Measurements from ENCODE around the gene SLC25A29.
"Not testable (repeated sequence)": the region's sequence is repeated elsewhere in the genome, so short reads cannot be mapped to it uniquely, and the experiment has no call there.

SLC25A29 gene

DNA sequence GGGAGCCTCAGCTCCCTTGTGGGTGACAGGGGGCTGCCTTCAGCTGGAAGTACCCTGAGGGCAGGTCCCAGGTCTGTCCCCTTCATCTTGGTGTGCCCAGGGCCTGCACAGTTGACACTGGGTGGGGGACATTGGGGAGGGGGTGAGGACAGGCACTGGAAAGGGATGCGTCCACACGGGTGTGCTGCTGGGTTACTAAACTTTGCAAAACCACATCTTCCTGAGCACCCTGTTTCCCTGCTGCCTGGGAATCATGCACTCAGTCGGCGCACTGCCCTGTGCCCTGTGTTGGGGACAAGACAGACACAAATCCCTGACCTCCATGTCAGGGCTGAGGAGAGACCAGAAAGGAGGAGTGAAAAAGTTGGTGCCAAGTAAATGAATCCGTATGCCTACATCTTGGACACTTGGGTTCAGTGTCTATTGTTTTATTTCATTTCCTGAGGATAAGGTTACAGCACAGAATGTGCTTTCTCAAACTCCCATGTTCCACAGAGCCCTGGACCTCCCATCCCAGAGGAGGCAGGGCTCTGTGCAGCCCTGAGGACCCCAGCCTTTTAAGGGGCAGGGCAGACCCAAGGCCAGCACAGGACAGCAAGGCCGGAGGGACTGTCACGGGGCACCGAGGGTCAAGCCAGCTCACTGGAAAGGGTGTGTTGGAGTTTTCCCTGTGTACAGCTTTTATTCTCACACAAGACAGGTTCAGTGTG lies 2.9 kb upstream of the SLC25A29 start:
- DNase-seq, result no peak

DNA sequence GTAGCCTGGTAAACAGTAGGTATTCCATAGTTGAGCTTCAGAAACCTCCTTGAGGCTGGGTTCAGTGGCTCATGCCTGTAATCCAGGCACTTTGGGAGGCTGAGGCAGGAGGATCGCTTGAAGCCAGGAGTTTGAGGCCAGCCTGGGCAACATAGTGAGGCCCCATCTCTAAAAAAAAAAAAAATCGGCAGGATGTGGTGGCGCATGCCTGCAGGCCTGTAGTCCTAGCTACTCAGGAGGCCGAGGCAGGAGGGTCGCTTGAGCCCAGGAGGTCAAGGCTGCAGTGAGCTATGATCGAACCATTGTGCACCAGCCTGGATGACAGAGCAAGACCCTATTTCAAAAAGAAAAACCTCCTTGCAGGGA lies 2.2 kb upstream of the SLC25A29 start:
- DNase-seq, result not testable (repeated sequence)

DNA sequence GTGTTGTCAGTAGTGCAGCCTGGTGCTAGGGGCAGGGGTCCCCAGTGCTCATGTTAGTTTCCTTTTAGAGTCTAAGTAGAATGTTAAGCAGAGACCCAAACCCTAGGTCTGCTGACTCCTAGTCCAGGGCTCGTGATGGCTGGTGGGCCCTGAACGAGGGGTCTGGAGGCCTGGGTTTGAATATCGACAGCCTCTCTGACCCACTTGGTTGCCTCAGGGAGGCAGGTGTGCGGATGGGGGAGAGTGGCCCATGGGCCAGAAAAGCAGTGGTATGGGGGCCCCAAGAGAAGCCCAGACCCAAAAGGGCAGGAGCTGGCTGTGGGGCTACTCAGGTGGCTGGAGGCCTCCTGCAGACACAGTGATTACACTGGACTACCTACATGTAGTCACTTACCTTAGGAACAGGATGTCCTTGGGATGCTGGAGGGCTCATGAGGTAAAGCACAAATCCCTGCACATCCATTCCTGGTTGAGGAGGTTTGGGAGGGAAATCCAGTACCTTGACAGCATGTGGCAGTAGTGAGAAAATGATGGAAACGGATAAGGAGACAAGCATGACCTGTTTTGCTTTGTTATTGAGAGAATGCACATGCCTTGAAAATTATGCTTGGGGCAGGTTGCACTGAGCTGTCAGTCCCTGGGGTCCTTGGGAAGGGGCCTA lies 1.7 kb upstream of the SLC25A29 start:
- DNase-seq, result no peak

DNA sequence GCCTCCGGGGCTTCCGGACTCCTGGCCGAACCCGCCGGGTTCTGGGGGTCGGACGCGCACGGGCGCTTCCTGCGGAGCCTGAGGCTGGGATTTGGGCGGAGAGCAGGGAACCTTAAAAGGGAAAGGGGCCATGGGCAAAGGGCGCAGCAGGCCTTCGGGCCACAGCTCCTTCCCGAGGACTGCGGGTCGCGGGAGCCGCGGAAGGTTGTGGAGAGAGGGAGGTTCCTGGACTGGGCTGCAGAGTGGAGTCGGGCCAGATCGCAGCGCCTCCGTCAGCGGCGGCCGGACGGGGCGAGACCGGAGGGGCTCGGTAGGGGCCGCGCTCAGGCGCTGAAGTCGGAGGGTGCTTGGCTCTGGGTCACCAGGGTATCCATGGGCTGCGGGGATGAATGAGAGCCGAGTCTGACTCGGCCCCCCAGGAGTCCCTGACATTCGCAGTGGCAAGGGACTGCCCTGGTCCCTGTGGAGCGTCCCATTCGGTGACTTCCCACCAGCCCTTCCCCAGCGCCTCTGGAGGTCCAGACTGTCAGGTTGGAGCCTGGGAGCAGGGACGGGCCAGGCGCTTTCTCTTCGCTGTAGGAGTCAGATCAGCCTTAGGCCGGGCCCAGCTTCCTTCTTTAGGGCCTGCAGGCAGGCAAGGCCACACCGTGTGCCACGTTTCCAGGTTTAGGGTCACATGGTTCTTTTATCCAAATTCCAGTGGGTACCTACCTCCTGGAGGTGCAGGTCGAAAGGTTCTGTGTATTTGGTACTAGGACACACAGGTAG lies 938 bp upstream of the SLC25A29 start:
- peak; percentile 22 for DNase-seq

DNA sequence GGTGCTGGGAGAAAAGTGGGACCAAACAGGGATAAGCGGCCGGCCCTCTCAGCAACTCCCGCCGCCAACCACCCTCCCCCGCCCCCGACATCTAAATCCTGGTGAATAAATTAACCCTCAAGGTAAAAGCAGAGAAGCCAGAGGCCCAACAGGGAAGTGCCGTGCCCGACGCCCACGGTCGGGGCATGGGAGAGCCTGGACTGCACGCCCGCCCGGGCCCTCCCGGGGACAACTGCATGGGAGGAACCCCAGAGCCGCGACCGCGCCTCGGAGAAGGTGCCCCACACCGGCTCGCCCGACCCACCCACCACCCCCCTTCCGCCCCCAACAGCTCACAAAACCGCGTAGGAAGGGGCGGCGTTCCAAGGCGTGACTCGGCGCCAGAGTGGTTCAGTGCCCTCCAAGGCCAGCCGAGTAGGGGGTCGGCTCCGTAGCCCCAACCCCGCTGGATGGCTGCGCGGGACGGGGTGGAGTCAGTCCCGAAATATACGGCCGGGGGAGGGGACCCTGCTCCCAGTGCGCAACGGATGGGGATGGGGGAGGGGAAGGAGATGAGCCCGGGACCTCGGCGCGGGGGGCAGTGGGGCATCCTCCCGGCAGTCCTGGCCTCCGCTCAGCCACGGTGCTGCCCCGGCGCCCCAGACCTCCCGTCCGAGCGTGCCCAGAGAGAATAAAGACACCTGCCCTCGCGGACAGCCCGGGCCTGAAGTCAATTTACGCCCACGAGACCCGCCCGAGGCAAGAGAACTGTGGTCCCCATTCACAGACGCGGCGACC lies 732 bp downstream of the SLC25A29 start:
- DNase-seq, result peak; percentile 27

DNA sequence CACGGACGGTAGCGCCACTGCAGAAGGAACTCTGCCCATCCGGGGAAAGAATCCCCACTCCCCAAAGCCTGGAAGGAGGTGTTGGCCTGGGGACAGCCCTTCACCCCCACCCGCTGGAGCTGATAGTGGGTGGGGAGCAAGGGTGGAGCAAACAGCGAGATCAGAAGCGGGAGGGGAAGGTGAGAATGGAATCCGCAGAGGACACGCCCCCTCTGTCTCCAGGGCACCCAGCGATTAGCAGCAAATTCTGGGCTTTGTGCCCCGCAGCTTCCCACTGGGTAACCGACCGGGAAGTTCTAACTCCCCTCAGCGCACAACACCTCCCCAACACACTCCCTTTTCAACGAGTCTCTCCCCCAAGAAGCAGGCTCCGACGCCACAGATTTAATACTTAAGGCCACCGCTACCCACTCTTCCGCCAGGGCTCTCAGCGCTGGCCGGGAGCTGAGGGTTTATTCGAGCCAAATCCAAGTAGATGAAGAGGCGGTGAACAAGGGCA lies 1.4 kb downstream of the SLC25A29 start:
- DNase-seq, result peak; percentile 81

DNA sequence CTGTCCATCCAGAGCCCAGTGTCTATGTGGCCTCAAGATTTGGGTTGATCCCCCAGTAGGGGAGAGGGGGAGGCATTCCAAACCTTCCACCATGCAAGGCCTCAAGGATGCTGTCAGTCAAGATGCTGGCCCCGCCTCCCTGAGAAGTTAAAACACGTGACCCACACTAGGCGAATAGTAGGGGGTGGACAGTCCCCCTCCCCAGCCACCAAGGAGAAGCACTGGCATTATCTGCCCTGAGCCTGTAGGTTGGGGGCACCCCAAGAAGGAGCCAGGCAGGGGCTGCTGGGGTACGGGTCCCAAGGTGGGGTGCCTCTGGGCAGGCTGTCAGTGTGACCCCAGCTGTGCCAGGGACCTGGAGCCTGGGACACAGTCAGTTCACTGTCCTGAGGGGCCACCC lies 2.3 kb downstream of the SLC25A29 start:
- no peak for DNase-seq

DNA sequence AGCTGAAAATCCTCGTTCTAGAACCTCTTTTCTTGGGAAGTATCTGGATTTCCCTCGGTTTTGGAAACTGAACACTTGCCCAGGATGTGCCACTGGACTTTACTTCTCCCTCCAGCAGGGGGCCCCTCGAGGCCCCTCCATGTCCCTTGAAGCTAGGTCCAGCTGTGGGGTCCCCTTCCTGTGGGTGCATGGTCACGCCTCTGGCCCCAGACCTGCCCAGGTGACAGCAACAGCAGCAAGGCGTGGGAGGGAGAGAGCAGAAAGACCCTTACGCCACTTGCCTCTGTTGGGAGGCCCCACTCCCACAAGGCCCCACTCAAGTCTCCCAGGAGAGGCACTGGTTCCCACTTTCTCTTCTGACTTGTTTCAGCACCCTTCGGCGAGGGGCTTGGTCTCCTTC lies 3.1 kb downstream of the SLC25A29 start:
- DNase-seq, result no peak

DNA sequence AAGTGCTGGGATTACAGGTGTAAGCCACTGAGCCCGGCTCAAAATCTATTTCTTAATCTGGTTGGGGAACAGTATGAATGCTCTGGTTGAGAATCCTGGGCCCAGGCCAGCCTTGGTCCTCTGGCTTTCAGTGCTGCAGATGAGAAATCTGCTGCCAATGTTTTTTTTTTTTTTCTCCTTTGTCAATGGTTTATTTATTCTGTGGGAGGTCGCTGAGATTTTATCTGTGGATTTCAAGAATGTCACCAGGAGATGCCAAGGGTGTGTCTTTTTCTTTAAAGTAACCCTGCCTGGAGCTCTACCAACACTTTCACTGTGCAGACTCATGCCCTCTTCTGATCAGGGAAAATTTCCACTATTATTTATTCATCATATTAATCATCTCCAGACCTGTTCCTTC lies 3.6 kb downstream of the SLC25A29 start:
- DNase-seq, result no peak

DNA sequence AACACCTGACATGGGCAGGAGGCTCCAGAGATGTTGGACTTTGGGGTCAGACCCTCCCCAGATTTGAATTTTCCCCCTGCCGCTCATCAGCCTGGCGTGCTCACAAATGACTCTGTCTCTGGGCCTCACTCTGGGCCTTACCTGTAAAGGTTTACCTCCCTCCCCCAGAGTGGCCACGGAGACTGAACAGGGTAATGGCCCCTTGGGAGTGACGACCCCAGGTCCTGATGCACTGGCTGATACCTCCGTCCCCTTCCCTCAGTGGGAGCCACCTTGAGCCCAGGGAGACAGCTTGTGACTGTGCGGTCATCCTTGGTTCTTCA lies 7.0 kb downstream of the SLC25A29 start:
- no peak for DNase-seq

DNA sequence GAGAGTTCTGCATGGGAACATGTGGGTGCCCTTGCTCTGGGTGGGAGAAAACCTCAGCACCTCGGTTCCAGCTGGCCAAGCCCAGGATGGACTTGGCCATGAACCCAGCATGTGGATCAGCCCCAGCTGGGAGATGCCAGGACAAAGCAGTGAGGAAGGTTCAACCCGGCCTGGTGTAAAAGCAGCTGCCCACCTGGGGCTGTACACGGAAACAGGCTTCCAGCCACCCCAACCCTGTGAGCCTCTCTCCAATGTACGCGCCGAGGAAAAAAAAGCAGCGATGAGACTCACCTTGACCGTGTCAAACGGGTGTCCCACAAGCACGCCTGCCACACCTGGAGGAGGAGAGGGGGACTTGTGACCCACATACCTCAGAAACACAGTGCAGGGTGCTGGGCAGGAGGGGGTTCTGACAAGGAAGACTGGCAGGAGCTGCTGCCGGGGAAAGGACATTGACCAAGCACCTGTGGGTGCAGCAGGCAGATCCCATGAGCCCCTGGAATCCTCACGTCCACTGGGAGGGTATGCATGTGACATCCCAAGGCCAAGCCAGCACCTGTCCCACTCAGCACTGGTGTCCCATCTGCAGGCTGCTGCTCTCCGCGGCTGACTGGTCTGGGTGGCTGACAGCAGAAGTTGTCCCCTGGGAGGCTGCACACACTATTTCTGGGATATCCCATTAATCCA lies 7.5 kb downstream of the SLC25A29 start:
- DNase-seq, result no peak

DNA sequence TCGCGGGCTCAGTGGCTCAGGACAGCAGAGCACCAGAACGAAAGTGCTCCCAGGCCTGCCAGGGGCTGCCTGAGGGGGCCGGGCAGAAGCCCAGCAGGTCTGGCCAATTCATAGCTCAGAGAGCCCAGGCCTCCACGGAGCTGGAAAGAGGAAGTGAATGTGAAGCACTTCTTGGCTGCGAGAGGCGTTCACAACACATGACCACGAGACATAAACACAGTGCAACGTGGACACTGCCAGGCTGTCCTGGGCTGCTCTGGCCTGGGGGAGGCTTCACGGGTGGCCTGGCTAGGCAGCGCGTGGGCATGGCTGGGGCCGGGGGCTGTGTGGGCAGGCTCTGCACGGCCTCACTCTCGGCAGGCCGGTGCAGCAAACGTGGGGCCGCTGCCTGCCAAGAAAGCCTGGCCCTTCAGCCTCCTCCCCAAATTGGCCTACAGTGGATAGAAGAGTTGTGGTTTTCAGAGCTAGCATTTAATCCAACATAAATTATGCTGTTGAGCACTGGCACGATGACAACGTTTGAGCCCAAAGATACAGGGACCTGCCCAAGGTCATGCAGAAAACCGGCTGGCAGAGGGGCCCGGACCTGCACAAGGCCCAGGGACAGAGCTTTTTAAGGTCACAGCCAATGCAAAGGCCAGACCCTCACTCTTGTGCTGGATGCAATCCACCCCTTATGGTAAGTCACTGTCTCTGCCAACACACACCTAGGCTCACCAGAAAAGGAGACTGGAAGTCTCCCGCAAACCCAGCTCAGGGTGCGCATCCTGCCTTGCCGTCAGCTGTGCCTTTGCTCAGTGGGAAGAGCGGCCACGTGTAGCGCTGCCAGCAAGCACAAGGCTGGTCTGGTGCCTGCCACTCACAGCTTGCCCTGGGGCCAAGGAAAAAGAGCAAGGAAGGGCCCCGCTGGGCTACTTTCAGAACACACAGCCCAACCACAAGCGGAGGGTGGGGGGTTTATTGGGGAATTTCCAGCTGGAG lies 8.6 kb downstream of the SLC25A29 start:
- DNase-seq, result no peak

DNA sequence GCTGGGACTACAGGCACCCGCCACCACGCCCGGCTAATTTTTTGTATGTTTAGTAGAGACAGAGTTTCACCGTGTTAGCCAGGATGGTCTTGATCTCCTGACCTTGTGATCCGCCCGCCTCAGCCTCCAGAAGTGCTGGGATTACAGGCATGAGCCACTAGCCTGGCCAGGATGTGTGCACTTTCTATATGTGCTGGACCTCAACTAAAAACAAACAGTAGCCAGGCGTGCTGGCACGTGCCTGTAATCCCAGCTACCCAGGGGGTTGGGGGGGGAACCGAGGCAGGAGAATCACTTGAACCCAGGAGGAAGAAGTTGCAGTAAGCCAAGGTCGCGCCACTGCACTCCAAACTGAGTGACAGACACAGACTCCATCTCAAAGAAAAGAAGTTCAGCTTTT lies 9.5 kb downstream of the SLC25A29 start:
- not testable (repeated sequence) for DNase-seq

DNA sequence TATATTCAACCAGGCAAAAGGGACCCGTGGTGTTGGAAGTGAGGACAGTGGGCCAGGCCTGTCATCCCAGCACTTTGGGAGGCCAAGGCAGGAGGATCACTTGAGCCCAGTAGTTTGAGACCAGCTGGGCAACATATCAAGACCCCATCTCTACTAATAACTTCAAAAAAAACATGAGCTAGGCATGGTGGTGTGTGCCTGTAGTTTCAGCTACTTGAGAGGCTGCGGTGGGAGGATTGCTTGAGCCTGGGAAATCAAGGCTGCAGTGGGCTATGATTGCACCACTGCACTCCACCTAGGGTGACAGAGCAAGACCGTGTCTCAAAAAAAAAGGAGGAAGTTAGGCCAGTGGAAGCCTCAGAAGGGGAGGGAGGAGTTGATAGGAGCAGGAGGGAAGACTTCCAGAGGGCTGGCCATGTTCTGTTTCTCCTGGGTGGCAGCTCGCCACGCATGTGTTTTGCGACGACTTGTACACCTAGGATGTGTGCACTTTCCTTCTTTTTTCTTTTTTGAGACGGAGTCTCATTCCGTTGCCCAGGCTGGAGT lies 10.1 kb downstream of the SLC25A29 start:
- no peak for DNase-seq

DNA sequence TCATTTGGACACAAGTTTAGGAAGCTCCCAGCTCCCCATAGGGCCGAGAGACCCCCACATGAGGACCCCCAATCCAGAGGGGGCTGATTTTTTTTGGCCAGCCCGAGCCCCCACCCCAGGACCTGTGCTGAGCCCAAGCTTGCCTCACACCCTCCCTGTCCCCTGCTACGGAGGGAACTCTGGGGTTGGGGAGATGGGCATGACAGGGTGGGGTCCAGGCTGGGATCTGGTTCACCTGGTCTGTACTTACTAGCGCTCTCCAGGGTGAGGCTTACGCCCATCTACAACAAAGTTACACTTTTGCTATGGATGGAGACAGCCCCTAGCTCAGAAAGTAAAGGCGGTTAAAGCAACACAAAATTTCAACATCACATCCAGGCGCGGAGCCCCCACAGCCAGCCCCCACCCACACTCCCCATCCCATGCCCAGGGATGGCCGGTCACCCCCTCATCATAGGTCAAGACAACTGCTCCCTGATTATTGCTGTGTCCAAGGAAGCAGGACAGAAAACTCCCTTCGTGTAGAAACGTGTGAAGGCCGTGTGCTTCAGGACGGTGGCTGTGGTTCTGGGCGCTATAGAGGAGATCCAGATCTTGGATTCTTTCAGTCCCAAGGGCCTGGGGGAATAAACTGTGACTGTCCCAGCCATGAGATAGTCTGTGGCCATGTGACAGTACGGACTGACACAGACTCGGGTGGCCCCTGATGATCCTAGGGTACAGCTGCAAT lies 10.7 kb downstream of the SLC25A29 start:
- no peak for DNase-seq

DNA sequence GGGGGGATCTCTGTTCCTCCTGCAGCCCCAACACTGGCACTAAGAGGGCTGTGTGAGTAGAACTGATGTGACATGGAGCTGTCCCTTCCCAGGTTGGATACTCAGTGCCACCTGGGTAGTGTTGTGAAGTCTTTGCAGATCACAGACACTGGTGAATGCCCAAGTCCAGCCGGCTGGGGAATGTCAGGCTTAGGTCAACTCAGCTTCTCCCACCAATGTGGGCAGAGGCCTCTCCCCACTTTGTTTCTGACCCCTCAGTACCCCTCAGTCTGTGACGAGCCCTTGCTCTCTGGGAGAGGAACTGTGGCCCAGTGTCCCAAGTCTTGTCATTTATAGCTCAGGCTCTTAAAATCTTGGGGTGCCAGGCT lies 11.3 kb downstream of the SLC25A29 start:
- no peak for DNase-seq

DNA sequence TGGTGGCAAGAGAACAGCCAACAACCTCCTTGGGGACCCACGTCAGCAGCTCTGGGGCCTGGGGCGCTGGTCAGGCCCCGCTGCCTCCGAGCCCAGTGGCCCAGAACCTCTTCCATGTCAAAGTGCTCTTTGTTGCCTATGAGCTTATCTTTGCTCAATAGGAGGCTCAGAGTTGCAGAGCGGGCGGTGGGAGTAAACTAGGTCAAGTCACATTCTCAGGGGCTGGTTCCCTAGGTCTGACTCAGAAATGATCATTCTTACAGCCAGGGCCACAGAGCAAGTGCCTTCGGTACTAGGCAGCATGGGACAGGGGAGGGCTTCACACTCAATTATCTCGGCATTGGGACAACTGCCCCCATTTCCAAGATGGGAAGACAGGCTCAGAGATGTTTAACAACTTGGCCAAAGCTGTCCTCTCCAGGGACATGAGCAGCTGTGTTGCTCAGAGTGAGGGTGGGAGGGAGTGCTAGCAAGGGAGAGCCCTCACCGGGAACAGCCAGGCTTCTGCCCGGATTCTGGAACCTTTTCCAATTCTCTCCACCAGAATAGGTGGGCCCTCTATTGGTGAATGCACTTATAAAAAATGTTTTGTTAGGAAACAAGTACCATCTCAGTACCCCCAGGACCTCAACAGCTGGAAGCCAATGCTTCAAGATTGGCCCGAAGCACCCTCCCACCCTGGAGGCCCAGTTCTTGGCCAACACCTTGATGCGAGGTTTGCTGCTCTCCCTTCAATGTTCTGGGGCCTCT lies 11.9 kb downstream of the SLC25A29 start:
- no peak for DNase-seq

DNA sequence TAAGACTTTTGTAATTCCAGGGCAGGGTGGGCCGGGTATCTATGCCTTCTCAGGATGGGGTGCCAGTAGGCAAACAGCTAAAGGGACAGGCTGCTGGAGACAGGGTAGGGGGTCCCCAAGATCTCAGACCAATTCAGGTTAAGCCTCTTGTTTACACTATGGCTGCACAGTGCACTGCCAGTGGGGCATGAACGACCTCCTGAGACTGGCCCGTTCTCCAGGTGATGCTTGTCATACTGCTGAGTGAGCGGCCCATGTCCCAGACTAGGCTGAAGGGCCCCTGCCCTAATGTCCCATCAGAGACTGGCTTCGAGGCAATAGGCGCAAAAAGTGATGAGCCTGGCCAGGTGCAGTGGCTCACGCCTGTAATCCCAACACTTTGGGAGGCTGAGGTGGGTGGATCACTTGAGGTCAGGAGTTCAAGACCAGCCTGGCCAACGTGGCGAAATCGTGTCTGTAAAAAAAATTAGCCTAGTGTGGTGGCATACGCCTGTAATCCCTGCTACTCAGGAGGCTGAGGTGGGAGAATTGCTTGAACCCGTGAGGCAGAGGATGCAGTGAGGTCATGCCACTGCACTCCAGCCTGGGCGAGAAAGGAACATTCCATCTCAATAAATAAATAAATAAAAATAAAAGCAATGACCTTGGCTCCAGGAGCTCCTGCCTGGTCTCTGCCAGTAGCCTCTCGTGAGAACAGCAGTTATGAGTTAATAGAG lies 12.6 kb downstream of the SLC25A29 start:
- no peak for DNase-seq
